NCI-H128 (cell line): Measurements from ENCODE around the gene OR52J3.
"Not testable (repeated sequence)": the region's sequence is repeated elsewhere in the genome, so short reads cannot be mapped to it uniquely, and the experiment has no call there.

Experiments
- DNase-seq: peaks from one replicate; lab custom pipeline; 2025; ENCODE audit not compliant: unreplicated experiment; lab: John Stamatoyannopoulos, UW

The OR52J3 gene

DNA sequence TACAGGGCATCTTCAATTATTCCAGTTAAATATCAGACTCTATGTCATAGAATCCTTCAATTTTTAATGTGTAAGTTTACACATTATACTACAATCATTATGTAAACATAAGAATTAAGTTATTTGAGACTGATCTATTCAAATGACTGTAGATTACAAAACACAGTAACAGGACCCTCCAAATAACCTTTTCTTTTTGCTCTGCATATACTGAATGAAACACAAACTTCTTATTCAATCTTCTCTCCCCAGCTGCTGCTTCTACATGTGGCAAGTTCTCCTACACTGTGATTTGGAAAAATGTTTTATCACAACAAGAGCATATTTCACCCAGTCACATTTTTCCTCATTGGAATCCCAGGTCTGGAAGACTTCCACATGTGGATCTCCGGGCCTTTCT is at the start of gene OR52J3:
Gene OR52J3 (plus strand): TSS at position 301 of the 400 bp plus-strand sequence. CDS start 0 bp downstream, at position 301.
- no peak for DNase-seq

DNA sequence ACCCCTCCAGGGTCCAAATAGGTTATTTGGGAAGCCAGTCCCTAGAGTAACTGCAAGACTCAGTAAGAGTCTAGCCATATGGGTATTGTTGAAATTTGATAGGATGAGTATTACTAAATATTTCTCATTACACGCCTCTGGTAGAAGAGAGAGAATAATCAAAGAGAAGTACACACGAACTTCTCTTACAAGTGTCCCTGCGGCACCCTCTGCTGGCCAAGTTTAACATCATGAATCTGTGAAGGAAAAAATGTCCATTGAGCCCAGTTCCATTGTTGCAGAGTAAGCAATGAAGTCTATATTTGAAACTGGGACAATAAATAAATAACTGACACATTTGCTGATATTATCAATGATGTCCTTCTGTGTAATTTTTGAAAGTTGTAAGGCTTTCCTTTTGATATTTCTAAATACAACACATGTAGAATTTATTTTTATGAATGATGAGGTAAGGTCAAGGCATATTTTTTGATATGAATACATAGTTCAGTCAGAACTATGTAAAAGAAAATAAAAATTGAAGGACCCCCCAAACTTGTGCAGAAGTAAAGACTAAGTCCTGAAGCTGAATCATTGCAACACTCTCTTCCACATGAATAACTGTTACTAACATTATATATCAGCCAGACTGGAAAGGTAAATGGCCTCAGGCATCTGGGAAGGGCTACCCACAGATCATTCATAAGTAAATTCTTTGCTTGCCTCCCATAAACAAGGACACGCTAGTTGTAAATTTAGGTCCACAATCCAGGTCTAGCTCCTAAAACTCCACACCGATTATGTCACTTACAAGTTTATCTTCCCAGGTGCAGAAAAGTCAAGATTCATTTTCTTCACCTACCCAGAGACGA is 41.7 kb upstream of the OR52J3 start:
- peak; percentile 7 for DNase-seq

DNA sequence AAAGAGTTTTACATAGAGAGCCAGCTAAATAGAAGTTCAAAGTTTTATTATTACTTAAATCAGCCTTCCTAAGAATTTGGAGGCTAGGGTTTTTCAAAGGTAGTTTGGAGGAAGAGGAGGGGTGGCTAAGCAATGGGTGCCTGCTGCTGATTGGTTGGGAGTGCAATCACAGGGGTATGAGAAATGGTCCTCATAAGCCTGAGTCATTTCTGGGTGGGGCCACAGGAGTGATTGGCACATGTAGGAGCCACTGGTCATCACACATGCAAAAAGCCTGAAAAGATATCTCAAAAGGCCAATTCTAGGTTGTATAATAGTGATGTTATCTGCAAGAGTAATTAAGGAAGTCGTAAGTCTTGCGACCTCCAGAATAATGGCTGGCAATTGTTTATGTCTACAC is 38.8 kb upstream of the OR52J3 start:
- DNase-seq: no peak

DNA sequence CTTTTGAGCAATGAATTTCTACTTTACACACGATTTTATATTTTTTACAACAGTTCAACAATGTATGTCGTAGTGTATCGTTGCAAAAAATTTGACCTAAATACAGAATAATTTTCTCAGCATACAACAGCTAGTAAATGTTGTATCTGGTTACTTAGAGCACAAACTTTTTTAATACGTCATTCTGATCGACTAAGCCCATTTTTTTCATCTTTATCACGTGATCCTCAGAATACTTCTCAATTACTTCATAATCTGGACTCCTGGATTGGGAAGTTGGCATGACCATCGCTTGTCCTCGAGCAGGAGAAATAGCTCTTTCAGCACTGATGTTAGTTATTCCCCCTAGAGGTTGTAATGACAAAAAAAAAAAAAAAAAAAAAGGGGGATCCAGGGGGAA is 35.1 kb upstream of the OR52J3 start:
- no peak for DNase-seq

DNA sequence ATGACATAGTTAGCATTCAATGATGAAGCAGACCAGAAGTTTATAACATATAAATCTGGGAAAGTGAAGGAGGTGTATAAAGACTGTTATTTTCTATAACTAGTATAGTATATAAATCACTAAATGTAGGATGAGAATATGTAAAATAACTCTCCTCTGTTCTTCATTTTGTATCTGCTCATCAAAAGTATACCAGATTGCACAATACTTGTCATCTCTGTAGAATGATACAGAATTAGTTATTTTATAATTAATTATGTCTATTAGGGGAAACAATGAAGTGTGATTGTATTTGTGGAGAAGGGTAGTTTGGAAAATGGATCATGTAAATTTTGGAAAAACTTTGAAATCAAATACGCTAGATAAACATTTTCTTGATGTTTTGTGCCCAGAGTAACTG is 33.3 kb upstream of the OR52J3 start:
- no peak for DNase-seq

DNA sequence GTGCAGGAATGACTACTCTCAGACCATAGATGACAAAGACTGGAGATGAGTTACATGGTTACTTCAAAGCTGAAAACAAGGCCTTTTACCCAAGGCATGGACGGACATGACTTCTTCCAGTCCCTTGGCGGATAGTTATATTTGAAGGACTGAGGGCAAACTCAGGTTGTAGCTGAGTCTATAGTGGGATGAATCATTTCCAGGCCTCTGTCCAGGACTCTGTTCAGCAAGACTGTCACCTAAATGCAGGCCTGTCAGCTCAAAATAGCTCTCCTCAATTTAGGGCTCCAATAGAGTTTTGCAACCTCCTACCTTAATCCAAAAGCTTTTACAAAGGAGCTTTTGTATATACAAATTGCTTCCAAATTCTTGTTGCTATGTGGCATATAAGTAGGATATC is 24.3 kb upstream of the OR52J3 start:
- DNase-seq: no peak

DNA sequence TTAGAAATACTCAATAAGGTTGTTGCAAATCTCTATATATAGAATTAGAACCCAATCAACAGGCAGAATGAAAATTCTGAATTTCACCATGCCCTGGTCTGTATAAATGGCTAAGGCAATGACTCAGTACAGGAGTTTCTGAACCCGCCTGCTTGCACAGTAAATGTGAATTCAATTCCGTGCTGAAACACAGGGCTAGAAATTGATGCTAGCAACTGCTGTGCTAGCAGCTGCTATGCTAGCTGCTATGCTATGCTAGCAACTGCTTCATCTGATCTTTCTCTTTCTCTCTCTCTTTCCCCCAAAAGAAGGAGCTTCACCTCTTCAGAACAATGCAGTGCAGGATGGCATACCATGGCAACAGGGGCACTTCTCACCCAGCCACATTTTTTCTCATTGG is 9.7 kb upstream of the OR52J3 start:
- no peak for DNase-seq

DNA sequence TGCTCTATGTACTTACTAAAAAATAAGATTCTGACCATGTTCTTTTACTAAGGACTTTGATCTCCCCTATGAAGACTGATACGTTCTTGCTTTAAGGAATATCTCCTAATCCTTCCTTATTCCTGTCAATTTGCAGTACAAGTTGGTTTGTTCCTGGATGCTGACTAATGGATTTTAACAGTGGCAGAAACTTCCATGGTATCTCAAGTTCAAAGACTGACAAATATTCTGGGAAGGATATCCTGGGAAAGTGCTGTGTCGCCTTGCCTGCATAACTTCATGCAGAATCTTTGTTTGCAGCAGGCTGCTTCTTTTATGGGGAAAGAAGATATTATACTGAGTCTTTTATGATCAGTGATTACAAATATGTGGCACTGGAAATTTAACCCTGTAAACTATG is 8.4 kb upstream of the OR52J3 start:
- DNase-seq: no peak

DNA sequence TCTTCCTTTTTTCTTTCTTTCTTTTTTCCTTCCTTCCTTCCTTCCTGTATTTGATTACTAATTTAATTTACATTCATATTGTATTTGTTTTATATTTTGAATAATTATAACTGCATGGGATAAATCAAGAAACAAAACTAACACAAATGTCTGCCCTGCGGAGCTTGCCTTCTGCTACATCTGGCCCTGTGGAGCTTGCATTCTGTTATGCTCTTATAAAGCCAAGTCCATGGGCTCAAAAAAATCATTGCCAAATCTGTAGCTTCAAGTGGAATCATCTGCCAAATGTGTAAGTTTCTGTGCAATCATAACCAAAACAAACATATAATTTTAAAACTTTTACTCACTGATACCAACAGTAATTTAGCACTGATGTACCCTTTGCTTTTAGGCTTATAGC is 8.0 kb upstream of the OR52J3 start:
- DNase-seq: no peak

DNA sequence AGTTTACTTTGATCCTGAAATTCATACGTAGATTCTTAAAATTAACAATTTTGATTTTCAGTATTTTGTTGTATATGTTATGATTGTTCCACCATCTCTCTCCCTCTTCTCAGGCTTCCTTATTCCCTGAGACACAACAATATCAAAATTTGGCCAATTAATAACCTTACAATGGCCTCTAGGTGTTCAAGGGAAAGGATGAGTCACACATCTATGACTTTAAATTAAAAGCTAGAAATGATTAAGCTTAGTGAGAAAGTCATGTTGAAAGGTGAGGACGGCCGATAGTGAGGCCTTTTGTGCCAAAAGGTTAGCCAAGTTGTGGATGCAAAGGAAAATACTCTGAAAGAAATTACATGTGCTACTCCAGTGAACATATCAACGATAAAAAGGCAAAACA is 5.5 kb upstream of the OR52J3 start:
- DNase-seq: no peak

DNA sequence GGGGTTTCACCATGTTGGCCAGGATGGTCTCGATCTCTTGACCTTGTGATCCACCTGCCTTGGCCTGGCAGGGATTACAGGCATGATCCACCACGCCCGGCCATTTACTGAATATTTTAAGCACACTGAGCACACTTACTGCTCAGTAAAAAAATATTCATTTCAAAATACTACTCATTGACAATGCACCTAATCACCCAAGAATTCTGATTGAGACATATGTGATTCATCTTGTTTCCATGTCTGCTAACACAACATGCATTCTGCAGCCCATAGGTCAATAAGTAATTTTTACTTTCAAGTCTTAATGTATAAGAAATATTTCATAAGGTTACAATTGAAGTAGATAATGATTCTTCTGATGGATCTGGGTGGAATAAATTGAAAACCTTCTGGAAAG is 4.2 kb upstream of the OR52J3 start:
- no peak for DNase-seq

DNA sequence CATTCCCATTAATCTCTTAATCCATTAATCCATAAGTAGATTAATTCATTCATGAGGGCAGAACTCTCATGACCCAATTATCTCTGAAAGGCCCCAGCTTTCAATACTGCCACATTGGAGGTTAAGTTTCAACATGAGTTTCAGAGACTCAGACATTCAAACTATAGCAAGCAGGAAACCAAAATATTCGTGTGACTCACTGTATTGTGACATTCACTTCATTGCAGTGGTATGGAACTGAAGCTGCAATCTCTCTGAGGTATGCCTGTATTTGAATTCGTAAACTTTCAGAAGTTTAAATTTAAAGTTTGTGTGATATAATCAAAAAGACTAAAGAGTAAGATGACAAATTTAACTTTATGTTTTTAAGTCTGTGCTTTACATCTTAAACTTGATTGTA is 2.9 kb upstream of the OR52J3 start:
- no peak for DNase-seq

DNA sequence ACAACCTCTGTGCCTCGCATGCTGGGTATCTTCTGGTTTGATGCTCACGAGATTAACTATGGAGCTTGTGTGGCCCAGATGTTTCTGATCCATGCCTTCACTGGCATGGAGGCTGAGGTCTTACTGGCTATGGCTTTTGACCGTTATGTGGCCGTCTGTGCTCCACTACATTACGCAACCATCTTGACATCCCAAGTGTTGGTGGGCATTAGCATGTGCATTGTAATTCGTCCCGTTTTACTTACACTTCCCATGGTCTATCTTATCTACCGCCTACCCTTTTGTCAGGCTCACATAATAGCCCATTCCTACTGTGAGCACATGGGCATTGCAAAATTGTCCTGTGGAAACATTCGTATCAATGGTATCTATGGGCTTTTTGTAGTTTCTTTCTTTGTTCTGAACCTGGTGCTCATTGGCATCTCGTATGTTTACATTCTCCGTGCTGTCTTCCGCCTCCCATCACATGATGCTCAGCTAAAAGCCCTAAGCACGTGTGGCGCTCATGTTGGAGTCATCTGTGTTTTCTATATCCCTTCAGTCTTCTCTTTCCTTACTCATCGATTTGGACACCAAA is 516 bp downstream of the OR52J3 start:
- DNase-seq: no peak

DNA sequence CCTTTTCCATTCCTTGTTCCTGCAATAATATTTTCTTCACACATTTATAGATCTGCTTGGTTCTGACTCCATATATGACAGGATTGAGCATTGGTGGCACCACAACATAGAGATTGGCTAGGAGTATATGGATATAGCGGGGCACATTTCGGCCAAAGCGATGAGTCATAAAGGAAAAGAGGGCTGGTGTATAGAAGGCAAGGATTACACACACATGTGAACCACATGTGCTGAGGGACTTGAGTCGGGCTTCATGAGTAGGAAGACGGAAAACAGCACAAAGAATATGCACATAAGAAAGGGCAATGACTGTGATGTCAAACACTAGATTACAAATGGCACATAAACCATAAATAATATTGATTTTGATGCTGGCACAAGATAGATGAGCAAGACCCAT is 12.4 kb downstream of the OR52J3 start:
- not testable (repeated sequence) for DNase-seq

DNA sequence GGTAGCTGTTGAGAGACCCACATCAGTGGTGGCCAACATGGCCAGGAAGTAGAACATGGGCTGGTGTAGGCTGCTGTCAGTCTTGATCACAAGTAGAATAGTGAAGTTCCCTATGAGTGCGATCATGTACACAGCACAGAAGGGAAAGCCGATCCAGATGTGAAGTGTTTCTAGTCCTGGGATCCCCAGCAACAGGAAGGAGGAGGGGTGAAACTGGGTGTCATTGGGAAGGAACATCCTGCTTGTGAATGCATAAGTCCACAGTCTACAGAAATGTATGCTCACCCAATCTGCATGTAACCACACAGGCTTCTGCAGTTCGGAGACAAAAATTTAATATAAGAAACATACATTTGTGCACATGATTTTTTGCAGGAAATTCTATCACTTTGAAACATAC is 13.1 kb downstream of the OR52J3 start, which contains the start of gene OR52E2:
Gene OR52E2 (minus strand): TSS at position 237 of the 400 bp plus-strand sequence. CDS start 0 bp downstream, at position 237.
- DNase-seq: no peak

DNA sequence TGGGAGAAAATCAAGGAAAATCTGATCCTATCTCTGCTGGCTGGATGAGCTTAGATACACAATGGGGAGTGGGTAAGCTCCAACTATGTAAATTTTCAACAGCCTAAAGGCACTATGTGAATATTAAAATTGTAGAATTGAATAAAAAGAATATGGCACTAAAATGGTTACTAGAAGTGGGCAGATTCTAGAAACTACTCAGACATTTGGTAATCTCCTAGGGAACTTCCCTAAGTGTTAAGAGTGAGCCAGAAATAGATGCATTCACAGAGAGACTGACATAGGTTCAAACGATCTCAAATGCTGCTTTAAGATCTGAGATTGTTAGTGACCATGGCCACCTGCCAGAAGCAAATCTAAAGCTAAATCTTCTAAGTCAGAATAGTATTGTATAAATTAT is 18.7 kb downstream of the OR52J3 start:
- DNase-seq: no peak

DNA sequence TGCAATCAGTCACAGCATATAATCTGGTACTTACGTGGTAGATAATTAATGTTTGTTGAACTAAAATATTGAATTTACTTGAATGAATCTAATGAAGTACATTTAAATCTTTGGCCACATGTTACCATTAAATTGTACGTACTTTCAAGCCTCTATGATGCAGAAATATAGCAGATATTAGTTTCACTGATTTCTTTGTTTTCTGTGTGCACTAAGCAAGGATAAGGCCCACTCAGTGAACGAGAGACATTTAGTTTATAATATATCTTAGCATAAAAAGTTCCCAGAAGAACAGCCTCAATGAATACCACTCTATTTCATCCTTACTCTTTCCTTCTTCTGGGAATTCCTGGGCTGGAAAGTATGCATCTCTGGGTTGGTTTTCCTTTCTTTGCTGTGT is 22.9 kb downstream of the OR52J3 start, which contains the start of gene OR52E1:
Gene OR52E1 (plus strand): TSS at position 301 of the 400 bp plus-strand sequence.
- DNase-seq: no peak

DNA sequence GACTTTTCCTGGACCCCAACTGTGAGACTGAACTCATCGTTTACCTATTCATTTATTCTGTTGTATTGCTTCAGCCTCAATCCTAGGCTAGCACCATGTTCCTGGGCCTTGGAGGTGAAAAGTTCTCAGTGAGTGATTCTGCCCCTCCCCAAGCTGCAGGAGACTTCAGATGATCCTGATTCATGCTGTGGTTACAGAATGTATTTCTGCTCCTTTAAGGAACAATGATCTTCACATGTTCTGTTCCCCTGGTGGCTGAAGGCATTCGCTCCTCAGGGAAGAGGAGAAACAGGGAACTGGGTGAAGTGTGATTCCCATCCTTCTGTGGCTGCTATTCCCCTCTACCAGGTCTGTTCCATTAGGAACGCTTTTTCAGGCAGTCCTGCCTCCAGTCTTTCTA is 25.5 kb downstream of the OR52J3 start:
- no peak for DNase-seq

DNA sequence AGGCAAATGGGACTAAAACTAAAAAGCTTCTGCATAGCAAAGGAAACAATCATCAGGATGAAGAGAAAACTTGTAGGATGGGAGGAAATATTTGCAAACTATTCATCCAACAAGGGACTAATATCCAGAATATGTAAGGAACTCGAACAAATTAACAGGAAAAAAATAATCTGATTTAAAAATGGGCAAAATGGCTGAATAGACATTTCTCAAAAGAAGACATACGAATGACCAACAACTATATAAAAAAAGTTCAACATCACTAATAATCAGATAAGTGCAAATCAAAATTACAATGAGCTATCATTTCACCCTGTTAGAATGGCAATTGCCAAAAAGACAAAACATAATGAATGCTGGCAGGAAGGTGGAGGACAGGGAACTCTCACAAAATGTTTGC is 35.1 kb downstream of the OR52J3 start:
- DNase-seq: no peak

DNA sequence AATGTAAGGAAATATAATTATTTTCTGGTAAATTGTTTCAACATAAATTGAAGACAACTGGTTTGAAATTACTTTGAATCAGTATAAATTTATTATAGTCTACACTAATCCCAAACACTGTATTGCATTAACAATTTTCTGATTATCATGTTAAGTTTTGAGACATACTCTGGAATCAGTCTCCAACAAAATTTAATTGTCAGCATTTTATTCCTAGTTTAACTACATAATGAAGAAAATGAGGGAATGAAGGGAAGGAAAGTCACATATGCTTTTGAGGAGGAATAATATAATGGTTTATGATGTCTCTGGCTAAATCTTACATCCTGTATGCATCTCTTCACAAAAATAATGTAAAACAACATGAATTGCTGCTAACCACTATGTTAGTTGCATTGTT is 37.3 kb downstream of the OR52J3 start:
- DNase-seq: no peak

DNA sequence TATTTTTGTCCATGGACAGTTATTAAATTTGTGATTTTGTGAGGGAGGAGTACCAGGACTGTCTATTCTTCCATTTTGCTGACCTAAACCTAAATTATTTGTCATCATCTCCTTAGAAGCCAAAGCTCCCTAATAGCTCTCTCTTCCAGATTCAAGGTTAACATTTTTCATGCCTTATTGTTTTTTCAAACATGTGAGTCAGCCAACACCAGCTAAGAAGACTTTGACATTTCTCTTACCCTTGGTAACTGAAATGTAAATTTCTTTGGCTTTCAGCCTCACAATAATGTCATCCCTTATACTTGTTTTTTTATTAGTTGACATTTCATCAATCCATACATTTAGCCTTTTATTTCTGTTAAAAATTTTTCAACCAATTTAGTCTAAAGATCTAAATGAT is 42.2 kb downstream of the OR52J3 start:
- DNase-seq: no peak

DNA sequence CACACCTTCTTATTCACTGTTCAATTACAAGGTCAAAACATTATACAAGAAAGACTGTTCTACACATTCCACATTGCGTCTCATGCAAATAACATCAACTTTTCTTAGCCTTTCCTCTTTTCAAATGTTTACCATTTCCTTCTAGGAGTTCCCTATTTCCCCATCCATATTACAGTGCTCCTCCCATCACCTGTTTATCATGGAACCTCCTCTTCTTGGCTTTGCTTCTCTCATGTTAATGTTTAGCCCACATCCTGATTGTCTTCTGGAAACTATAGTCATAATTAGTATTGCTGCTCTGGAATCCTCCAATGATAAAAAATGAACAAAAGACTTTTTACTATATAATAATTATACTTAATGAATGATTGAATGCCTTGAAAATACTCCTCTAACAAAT is 44.3 kb downstream of the OR52J3 start:
- DNase-seq: no peak
